T-helper 2 cell treated with Interferon-gamma antibody and Interleukin-4, amounts not matched to agents 5 μg/mL and 100 μg/mL, for 36 hours (primary cell): Measurements from ENCODE around the gene RNF41.
A peak's percentile ranks its signal among the peaks of the same experiment; 100 is the strongest.

Source experiments
- DNase-seq: peaks from one replicate; pipeline ENCODE4 v3.0.0; 2021; ENCODE audit warnings: low spot score
- H3K27ac Mint-ChIP-seq: one replicate; pipeline ENCODE4 v1.8.0; 2021; ENCODE audit warnings: mild to moderate bottlenecking, mixed read lengths
- H3K27me3 Mint-ChIP-seq: one replicate; pipeline ENCODE4 v1.8.0; 2021; ENCODE audit warnings: low read depth, mixed read lengths
- H3K36me3 Mint-ChIP-seq: one replicate; pipeline ENCODE4 v1.8.0; 2021; ENCODE audit warnings: low read depth, mixed read lengths
- H3K4me1 Mint-ChIP-seq: one replicate; pipeline ENCODE4 v1.8.0; 2021; ENCODE audit warnings: low read depth, mixed read lengths
- H3K4me3 Mint-ChIP-seq: one replicate; pipeline ENCODE4 v1.8.0; 2022; ENCODE audit warnings: mild to moderate bottlenecking, moderate library complexity, mixed read lengths
- H3K9me3 Mint-ChIP-seq: one replicate; pipeline ENCODE4 v1.8.0; 2021; ENCODE audit warnings: mixed read lengths

RNF41 gene

GRCh38 chr12:56234746-56235436 is 13.2 kb upstream of the RNF41 start:
- Mint-ChIP-seq H3K4me3 (no peak overlapping the region), H3K27ac (no peak overlapping the region), H3K9me3 (no peaks in the 10 kb centered on the region), H3K27me3 (no peaks in the 10 kb centered on the region), H3K4me1 (no peaks in the 10 kb centered on the region), H3K36me3 (peaks cover 5% of the 10 kb centered on the region)
- DNase-seq = no peak

- Mint-ChIP-seq H3K27ac (no peak overlapping the region), H3K4me1 (peaks cover 2% of the 10 kb centered on the region), H3K4me3 (no peak overlapping the region), H3K36me3 (peaks cover 4% of the 10 kb centered on the region), H3K27me3 (no peaks in the 10 kb centered on the region), H3K9me3 (no peaks in the 10 kb centered on the region)
- no peak for DNase-seq
Observed at GRCh38 chr12:56231184-56231582, 9.5 kb upstream of the RNF41 start.

GRCh38 chr12:56230432-56231183 is 8.9 kb upstream of the RNF41 start:
- no peak for DNase-seq
- no peaks in the 10 kb centered on the region for H3K27me3 Mint-ChIP-seq
- no peak overlapping the region for H3K4me3 Mint-ChIP-seq
- H3K27ac Mint-ChIP-seq = no peak overlapping the region
- peaks cover 6% of the 10 kb centered on the region for H3K36me3 Mint-ChIP-seq
- no peaks in the 10 kb centered on the region for H3K9me3 Mint-ChIP-seq
- H3K4me1 Mint-ChIP-seq = peaks cover 3% of the 10 kb centered on the region

- DNase-seq = no peak
- Mint-ChIP-seq H3K4me1 (peaks cover 9% of the 10 kb centered on the region), H3K9me3 (no peaks in the 10 kb centered on the region), H3K36me3 (peaks cover 8% of the 10 kb centered on the region), H3K27ac (no peak within 1 kb of the TSS), H3K4me3 (no peak within 1 kb of the TSS), H3K27me3 (no peaks in the 10 kb centered on the region)
Observed at GRCh38 chr12:56229916-56230431, 8.3 kb upstream of the RNF41 start, which contains the start of gene SLC39A5. TSS of gene SLC39A5 (plus strand) at chr12:56230051. CDS start at chr12:56231275, 1,224 bp downstream.

- Mint-ChIP-seq H3K27ac (no peak overlapping the region), H3K4me3 (no peak overlapping the region), H3K27me3 (no peaks in the 10 kb centered on the region), H3K9me3 (no peaks in the 10 kb centered on the region), H3K36me3 (peaks cover 8% of the 10 kb centered on the region), H3K4me1 (peaks cover 13% of the 10 kb centered on the region)
- DNase-seq = no peak
Observed at GRCh38 chr12:56229082-56229481, 7.4 kb upstream of the RNF41 start.

GRCh38 chr12:56224954-56225353 is 3.2 kb upstream of the RNF41 start:
- Mint-ChIP-seq H3K27ac (peak overlapping the region; percentile 70), H3K4me1 (peaks cover 40% of the 10 kb centered on the region), H3K36me3 (peaks cover 8% of the 10 kb centered on the region), H3K27me3 (no peaks in the 10 kb centered on the region), H3K4me3 (peak overlapping the region; percentile 100), H3K9me3 (no peaks in the 10 kb centered on the region)
- no peak for DNase-seq

- peak; percentile 97 for DNase-seq
- Mint-ChIP-seq H3K4me1 (peaks cover 40% of the 10 kb centered on the region), H3K9me3 (no peaks in the 10 kb centered on the region), H3K36me3 (peaks cover 8% of the 10 kb centered on the region), H3K27ac (peak within 1 kb of the TSS; percentile 70), H3K4me3 (peak within 1 kb of the TSS; percentile 100), H3K27me3 (no peaks in the 10 kb centered on the region)
Observed at GRCh38 chr12:56224102-56224701, 2.5 kb upstream of the RNF41 start, which contains the start of gene NABP2. TSS of gene NABP2 (plus strand) at chr12:56224342. CDS start at chr12:56224857, 515 bp downstream.

GRCh38 chr12:56223571-56224101 is 1.9 kb upstream of the RNF41 start:
- H3K9me3 Mint-ChIP-seq = no peaks in the 10 kb centered on the region
- H3K4me3 Mint-ChIP-seq = peak overlapping the region; percentile 100
- peaks cover 8% of the 10 kb centered on the region for H3K36me3 Mint-ChIP-seq
- DNase-seq = no peak
- H3K27ac Mint-ChIP-seq = peak overlapping the region; percentile 55
- H3K4me1 Mint-ChIP-seq = peaks cover 40% of the 10 kb centered on the region
- H3K27me3 Mint-ChIP-seq = no peaks in the 10 kb centered on the region

- Mint-ChIP-seq H3K4me3 (peak overlapping the region; percentile 100), H3K36me3 (peaks cover 8% of the 10 kb centered on the region), H3K27me3 (no peaks in the 10 kb centered on the region), H3K4me1 (peaks cover 40% of the 10 kb centered on the region), H3K27ac (peak overlapping the region; percentile 97), H3K9me3 (no peaks in the 10 kb centered on the region)
- no peak for DNase-seq
Observed at GRCh38 chr12:56222531-56222895, 791 bp upstream of the RNF41 start.

- peak overlapping the region; percentile 100 for H3K4me3 Mint-ChIP-seq
- H3K27me3 Mint-ChIP-seq = no peaks in the 10 kb centered on the region
- H3K27ac Mint-ChIP-seq = peak overlapping the region; percentile 97
- H3K4me1 Mint-ChIP-seq = peaks cover 39% of the 10 kb centered on the region
- H3K9me3 Mint-ChIP-seq = no peaks in the 10 kb centered on the region
- peaks cover 7% of the 10 kb centered on the region for H3K36me3 Mint-ChIP-seq
- DNase-seq = no peak
Observed at GRCh38 chr12:56221232-56221756, 428 bp downstream of the RNF41 start.

- Mint-ChIP-seq H3K4me3 (peak overlapping the region; percentile 100), H3K27ac (peak overlapping the region; percentile 97), H3K9me3 (no peaks in the 10 kb centered on the region), H3K4me1 (peaks cover 38% of the 10 kb centered on the region), H3K36me3 (peaks cover 4% of the 10 kb centered on the region), H3K27me3 (no peaks in the 10 kb centered on the region)
- DNase-seq = no peak
Observed at GRCh38 chr12:56220611-56221231, 1.0 kb downstream of the RNF41 start.

- DNase-seq = no peak
- H3K36me3 Mint-ChIP-seq = peaks cover 6% of the 10 kb centered on the region
- H3K4me1 Mint-ChIP-seq = peaks cover 30% of the 10 kb centered on the region
- no peaks in the 10 kb centered on the region for H3K9me3 Mint-ChIP-seq
- no peaks in the 10 kb centered on the region for H3K27me3 Mint-ChIP-seq
- H3K27ac Mint-ChIP-seq = no peak overlapping the region
- H3K4me3 Mint-ChIP-seq = peak overlapping the region; percentile 52
Observed at GRCh38 chr12:56219840-56220239, 1.9 kb downstream of the RNF41 start.

- Mint-ChIP-seq H3K4me1 (peaks cover 8% of the 10 kb centered on the region), H3K4me3 (no peak overlapping the region), H3K36me3 (peaks cover 26% of the 10 kb centered on the region), H3K27me3 (no peaks in the 10 kb centered on the region), H3K9me3 (no peaks in the 10 kb centered on the region), H3K27ac (no peak overlapping the region)
- DNase-seq = no peak
Observed at GRCh38 chr12:56216461-56216860, 5.3 kb downstream of the RNF41 start.
